ENCODE data around the gene L3HYPDH.
"Not testable (repeated sequence)": the region's sequence is repeated elsewhere in the genome, so short reads cannot be mapped to it uniquely, and the experiment has no call there.

Gene L3HYPDH

DNA sequence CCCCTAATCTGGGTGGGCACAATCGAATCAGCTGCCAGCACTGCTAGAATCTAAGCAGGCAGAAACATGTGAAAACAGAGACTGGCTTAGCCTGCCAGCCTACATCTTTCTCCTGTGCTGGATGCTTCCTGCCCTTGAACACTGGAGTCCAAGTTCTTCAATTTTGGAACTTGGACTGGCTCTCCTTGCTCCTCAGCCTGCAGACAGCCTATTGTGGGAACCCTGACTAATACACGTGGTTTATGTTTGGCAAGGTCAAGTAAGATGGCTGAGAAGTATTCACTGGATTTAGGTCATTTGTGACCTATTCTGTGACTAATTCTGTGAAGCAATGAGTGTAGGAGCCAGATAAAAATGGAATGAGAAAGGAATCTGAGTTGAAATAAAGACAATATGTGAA, 30.1 kb downstream of the L3HYPDH start:
- Histone ChIP-seq H3K9me3 (ENCODE audit: control insufficient read depth, insufficient read depth, low read length) (no peaks in the 10 kb centered on the region), H3F3A (ENCODE audit: control insufficient read depth, insufficient read depth) (no peaks in the 10 kb centered on the region), H3K9me2 (replicated peaks; ENCODE audit: control insufficient read depth, low read length) (no peaks in the 10 kb centered on the region), H3K4me3 (ENCODE audit: low read length) (no peak overlapping the region), H3K36me3 (ENCODE audit: control insufficient read depth, low read length) (no peaks in the 10 kb centered on the region), H3K4me2 (ENCODE audit: low read length) (no peak overlapping the region), H3K79me2 (ENCODE audit: control insufficient read depth, low read length) (no peaks in the 10 kb centered on the region), H4K20me1 (ENCODE audit: control insufficient read depth, insufficient read depth, low read depth, low read length) (no peaks in the 10 kb centered on the region), H3K27me3 (ENCODE audit: control insufficient read depth, low read length) (no peaks in the 10 kb centered on the region), H3K27ac (ENCODE audit: low read depth, low read length) (no peak overlapping the region), H3K4me1 (ENCODE audit: control insufficient read depth, low read length) (no peaks in the 10 kb centered on the region)
- TF ChIP-seq, protein P1, sequence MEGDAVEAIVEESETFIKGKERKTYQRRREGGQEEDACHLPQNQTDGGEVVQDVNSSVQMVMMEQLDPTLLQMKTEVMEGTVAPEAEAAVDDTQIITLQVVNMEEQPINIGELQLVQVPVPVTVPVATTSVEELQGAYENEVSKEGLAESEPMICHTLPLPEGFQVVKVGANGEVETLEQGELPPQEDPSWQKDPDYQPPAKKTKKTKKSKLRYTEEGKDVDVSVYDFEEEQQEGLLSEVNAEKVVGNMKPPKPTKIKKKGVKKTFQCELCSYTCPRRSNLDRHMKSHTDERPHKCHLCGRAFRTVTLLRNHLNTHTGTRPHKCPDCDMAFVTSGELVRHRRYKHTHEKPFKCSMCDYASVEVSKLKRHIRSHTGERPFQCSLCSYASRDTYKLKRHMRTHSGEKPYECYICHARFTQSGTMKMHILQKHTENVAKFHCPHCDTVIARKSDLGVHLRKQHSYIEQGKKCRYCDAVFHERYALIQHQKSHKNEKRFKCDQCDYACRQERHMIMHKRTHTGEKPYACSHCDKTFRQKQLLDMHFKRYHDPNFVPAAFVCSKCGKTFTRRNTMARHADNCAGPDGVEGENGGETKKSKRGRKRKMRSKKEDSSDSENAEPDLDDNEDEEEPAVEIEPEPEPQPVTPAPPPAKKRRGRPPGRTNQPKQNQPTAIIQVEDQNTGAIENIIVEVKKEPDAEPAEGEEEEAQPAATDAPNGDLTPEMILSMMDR (IDR thresholded peaks at IDR 0.05; ENCODE audit: low read depth, low read length, poor library complexity, severe bottlenecking), result no peak
- TF ChIP-seq EZH2phosphoT487 (IDR thresholded peaks at IDR 0.05; ENCODE audit: borderline replicate concordance, low read length), result no peak

DNA sequence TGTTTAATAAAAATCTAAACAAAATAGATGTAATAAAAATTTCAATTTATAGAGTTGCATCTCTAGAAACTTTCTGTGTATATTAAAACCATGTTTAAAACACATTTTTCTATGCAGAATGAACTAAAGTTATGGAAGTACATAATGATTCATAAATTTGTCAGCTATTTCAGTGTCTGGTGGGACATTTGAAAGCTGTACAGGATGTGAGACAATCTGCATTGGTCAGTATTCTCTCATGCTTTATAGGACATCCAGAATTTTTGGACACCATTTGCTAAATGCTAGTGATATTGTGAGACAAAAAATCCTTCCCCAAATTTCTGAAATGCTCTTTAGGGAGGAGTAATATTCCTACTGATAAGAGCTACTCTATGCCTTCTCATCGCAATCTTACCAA, 32.4 kb downstream of the L3HYPDH start:
- Histone ChIP-seq H3K36me3 (ENCODE audit: control insufficient read depth, low read length) (no peaks in the 10 kb centered on the region), H3K4me1 (ENCODE audit: control insufficient read depth, low read length) (no peaks in the 10 kb centered on the region), H3K9me3 (ENCODE audit: control insufficient read depth, insufficient read depth, low read length) (no peaks in the 10 kb centered on the region), H3K4me2 (ENCODE audit: low read length) (no peak overlapping the region), H3K27ac (ENCODE audit: low read depth, low read length) (no peak overlapping the region), H3K4me3 (ENCODE audit: low read length) (no peak overlapping the region), H4K20me1 (ENCODE audit: control insufficient read depth, insufficient read depth, low read depth, low read length) (no peaks in the 10 kb centered on the region), H3K27me3 (ENCODE audit: control insufficient read depth, low read length) (no peaks in the 10 kb centered on the region), H3K79me2 (ENCODE audit: control insufficient read depth, low read length) (no peaks in the 10 kb centered on the region), H3K9me2 (replicated peaks; ENCODE audit: control insufficient read depth, low read length) (no peaks in the 10 kb centered on the region), H3F3A (ENCODE audit: control insufficient read depth, insufficient read depth) (no peaks in the 10 kb centered on the region)
- no peak for TF ChIP-seq EZH2phosphoT487 (IDR thresholded peaks at IDR 0.05; ENCODE audit: borderline replicate concordance, low read length)
- TF ChIP-seq, protein P1 (IDR thresholded peaks at IDR 0.05; ENCODE audit: low read depth, low read length, poor library complexity, severe bottlenecking), result no peak

DNA sequence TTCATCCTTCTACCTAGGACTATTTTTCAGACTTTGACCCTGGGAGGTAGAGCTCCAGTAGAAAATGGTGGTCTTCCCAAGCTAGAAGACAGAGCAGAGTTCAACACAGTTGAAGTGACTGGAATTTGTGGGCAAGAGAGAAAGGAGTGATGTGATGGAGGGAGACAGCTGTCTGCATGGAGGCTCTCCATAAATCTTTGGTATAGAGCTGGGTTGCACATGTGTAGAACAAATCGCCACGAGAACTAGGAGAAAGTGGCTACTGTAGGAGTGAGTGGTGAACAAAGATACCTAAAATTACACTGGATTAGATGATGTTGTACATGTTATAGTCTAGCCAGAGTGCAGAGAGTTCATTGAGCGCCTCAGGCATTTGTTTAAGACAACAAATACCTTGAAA, 33.5 kb downstream of the L3HYPDH start:
- no peak overlapping the region for H3K4me3 ChIP-seq (ENCODE audit: low read length)
- H3F3A ChIP-seq (ENCODE audit: control insufficient read depth, insufficient read depth), result no peaks in the 10 kb centered on the region
- no peaks in the 10 kb centered on the region for H4K20me1 ChIP-seq (ENCODE audit: control insufficient read depth, insufficient read depth, low read depth, low read length)
- H3K4me2 ChIP-seq (ENCODE audit: low read length), result no peak overlapping the region
- no peaks in the 10 kb centered on the region for H3K9me2 ChIP-seq (replicated peaks; ENCODE audit: control insufficient read depth, low read length)
- H3K4me1 ChIP-seq (ENCODE audit: control insufficient read depth, low read length), result no peaks in the 10 kb centered on the region
- H3K9me3 ChIP-seq (ENCODE audit: control insufficient read depth, insufficient read depth, low read length), result no peaks in the 10 kb centered on the region
- TF ChIP-seq, protein P1 (IDR thresholded peaks at IDR 0.05; ENCODE audit: low read depth, low read length, poor library complexity, severe bottlenecking), result no peak
- no peak for TF ChIP-seq EZH2phosphoT487 (IDR thresholded peaks at IDR 0.05; ENCODE audit: borderline replicate concordance, low read length)
- no peaks in the 10 kb centered on the region for H3K27me3 ChIP-seq (ENCODE audit: control insufficient read depth, low read length)
- no peaks in the 10 kb centered on the region for H3K79me2 ChIP-seq (ENCODE audit: control insufficient read depth, low read length)
- H3K36me3 ChIP-seq (ENCODE audit: control insufficient read depth, low read length), result no peaks in the 10 kb centered on the region
- no peak overlapping the region for H3K27ac ChIP-seq (ENCODE audit: low read depth, low read length)

DNA sequence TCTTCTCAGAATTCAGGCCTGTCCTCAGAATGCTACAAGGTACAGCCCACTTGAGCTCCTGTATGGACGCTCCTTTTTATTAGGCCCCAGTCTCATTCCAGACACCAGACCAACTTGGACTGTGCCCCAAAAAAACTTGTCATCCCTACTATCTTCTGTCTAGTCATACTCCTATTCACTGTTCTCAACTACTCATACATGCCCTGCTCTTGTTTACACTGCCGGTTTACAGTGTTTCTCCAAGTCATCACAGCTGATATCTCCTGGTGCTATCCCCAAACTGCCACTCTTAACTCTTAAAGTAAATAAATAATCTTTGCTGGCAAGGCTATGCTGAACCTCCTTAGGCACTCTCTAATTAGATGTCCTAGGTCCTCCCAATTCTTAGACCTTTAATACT, 35.5 kb downstream of the L3HYPDH start:
- H3K27ac ChIP-seq (ENCODE audit: low read depth, low read length); H3K27me3 ChIP-seq (ENCODE audit: control insufficient read depth, low read length): not testable (repeated sequence)

More for the DNA sequence above, 35.5 kb downstream of the L3HYPDH start:
- H3K4me2 ChIP-seq (ENCODE audit: low read length); H3K79me2 ChIP-seq (ENCODE audit: control insufficient read depth, low read length); H3K4me3 ChIP-seq (ENCODE audit: low read length); H3K9me2 ChIP-seq (replicated peaks; ENCODE audit: control insufficient read depth, low read length); H3F3A ChIP-seq (ENCODE audit: control insufficient read depth, insufficient read depth); H3K9me3 ChIP-seq (ENCODE audit: control insufficient read depth, insufficient read depth, low read length); H3K36me3 ChIP-seq (ENCODE audit: control insufficient read depth, low read length); H4K20me1 ChIP-seq (ENCODE audit: control insufficient read depth, insufficient read depth, low read depth, low read length); H3K4me1 ChIP-seq (ENCODE audit: control insufficient read depth, low read length): not testable (repeated sequence)
